OCI-LY1 (cell line): ENCODE data around the gene PIAS2.

Experiments used
- H2AFZ ChIP-seq: fragments of 200-600 bp; sonication (generic), shearing (Covaris generic); 2 replicates; pipeline ENCODE4 v1.6.0; 2014; ENCODE audit warnings: antibody characterized with exemption, mild to moderate bottlenecking, low read length
- H3F3A ChIP-seq: fragments of 200-600 bp; sonication (generic), shearing (Covaris generic); 2 replicates; pipeline ENCODE4 v1.6.0; 2014; ENCODE audit warnings: mild to moderate bottlenecking, antibody characterized with exemption, low read length, moderate library complexity; ENCODE audit not compliant: insufficient read depth
- H3K27ac ChIP-seq: fragments of 200-600 bp; sonication (generic); 2 replicates; pipeline ENCODE4 v1.5.1; 2014; ENCODE audit warnings: low read length, mixed run types, mild to moderate bottlenecking, low read depth; ENCODE audit not compliant: poor library complexity, severe bottlenecking
- H3K27me3 ChIP-seq: fragments of 200-600 bp; sonication (generic); 2 replicates; pipeline ENCODE4 v1.6.0; 2014; ENCODE audit warnings: antibody characterized with exemption, mild to moderate bottlenecking, low read length, moderate library complexity; ENCODE audit not compliant: insufficient read depth
- H3K36me3 ChIP-seq: fragments of 200-600 bp; sonication (generic); 2 replicates; pipeline ENCODE4 v1.6.1; 2014; ENCODE audit warnings: mild to moderate bottlenecking, antibody characterized with exemption, low read length, moderate library complexity, mixed read lengths; ENCODE audit not compliant: insufficient read depth
- H3K4me1 ChIP-seq: fragments of 200-600 bp; sonication (generic); 2 replicates; pipeline ENCODE4 v1.5.1; 2014; ENCODE audit warnings: mild to moderate bottlenecking, low read length, moderate library complexity; ENCODE audit not compliant: insufficient read depth, severe bottlenecking
- H3K4me2 ChIP-seq: fragments of 200-600 bp; sonication (generic), shearing (Covaris generic); 2 replicates; pipeline ENCODE4 v1.6.1; 2014; ENCODE audit warnings: low read length
- H3K4me3 ChIP-seq: fragments of 200-600 bp; sonication (generic); 2 replicates; pipeline ENCODE4 v1.5.1; 2014; ENCODE audit warnings: low read length, low read depth, mild to moderate bottlenecking, mixed read lengths; ENCODE audit not compliant: poor library complexity, severe bottlenecking
- H3K79me2 ChIP-seq: fragments of 200-600 bp; shearing (Covaris generic); 2 replicates; pipeline ENCODE4 v1.6.1; 2016; ENCODE audit warnings: mixed run types, low read length, mixed read lengths; ENCODE audit not compliant: insufficient read depth
- H3K9ac ChIP-seq: fragments of 200-600 bp; sonication (generic), shearing (Covaris generic); 2 replicates; pipeline ENCODE4 v1.6.1; 2014; ENCODE audit warnings: mild to moderate bottlenecking, low read length, mixed read lengths
- H3K9me2 ChIP-seq: fragments of 200-600 bp; sonication (generic), shearing (Covaris generic); 2 replicates; pipeline ENCODE4 v1.6.1; 2014; ENCODE audit warnings: low read depth, mild to moderate bottlenecking, low read length, mixed read lengths
- H3K9me3 ChIP-seq: fragments of 200-600 bp; shearing (Covaris generic); 2 replicates; pipeline ENCODE4 v1.6.1; 2014; ENCODE audit warnings: low read length, mixed read lengths
- H4K20me1 ChIP-seq: fragments of 200-600 bp; sonication (generic), shearing (Covaris generic); 2 replicates; pipeline ENCODE4 v1.6.0; 2016; ENCODE audit warnings: mild to moderate bottlenecking, low read length; ENCODE audit not compliant: insufficient read depth
- EZH2 ChIP-seq: fragments of 200-600 bp; sonication (generic), shearing (Covaris generic); IDR thresholded peaks from 2 replicates; pipeline ENCODE4 v1.8.0; 2017; ENCODE audit warnings: borderline replicate concordance, mixed run types, mild to moderate bottlenecking, antibody characterized with exemption, low read length, moderate library complexity, mixed read lengths
- TF ChIP-seq, protein P1 (sequence below): fragments of 200-600 bp; sonication (generic), shearing (Covaris generic); IDR thresholded peaks from 2 replicates; pipeline ENCODE4 v1.5.1; 2017; ENCODE audit warnings: mild to moderate bottlenecking, antibody characterized with exemption, low read length, moderate library complexity, mixed read lengths

PIAS2 gene

GRCh38 chr18:46917803-46918600 lies 695 bp upstream of the PIAS2 start:
- Histone ChIP-seq H3K4me1 (peaks cover 31% of the 10 kb centered on the region), H2AFZ (no peak overlapping the region), H3K27ac (peak overlapping the region; percentile 77), H3F3A (no peaks in the 10 kb centered on the region), H3K9me3 (no peaks in the 10 kb centered on the region), H3K36me3 (no peaks in the 10 kb centered on the region; the same call in 1 of the 2 replicates), H3K9ac (peak overlapping the region; percentile 97), H3K9me2 (no peaks in the 10 kb centered on the region), H3K4me3 (peak overlapping the region; percentile 88), H3K4me2 (peak overlapping the region; percentile 89), H4K20me1 (no peaks in the 10 kb centered on the region), H3K27me3 (no peaks in the 10 kb centered on the region), H3K79me2 (peaks cover 38% of the 10 kb centered on the region)
- TF ChIP-seq EZH2, result no peak
- TF ChIP-seq, protein P1, sequence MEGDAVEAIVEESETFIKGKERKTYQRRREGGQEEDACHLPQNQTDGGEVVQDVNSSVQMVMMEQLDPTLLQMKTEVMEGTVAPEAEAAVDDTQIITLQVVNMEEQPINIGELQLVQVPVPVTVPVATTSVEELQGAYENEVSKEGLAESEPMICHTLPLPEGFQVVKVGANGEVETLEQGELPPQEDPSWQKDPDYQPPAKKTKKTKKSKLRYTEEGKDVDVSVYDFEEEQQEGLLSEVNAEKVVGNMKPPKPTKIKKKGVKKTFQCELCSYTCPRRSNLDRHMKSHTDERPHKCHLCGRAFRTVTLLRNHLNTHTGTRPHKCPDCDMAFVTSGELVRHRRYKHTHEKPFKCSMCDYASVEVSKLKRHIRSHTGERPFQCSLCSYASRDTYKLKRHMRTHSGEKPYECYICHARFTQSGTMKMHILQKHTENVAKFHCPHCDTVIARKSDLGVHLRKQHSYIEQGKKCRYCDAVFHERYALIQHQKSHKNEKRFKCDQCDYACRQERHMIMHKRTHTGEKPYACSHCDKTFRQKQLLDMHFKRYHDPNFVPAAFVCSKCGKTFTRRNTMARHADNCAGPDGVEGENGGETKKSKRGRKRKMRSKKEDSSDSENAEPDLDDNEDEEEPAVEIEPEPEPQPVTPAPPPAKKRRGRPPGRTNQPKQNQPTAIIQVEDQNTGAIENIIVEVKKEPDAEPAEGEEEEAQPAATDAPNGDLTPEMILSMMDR, result no peak

GRCh38 chr18:46916551-46917107 lies 678 bp downstream of the PIAS2 start:
- peak overlapping the region; percentile 97 for H3K9ac ChIP-seq
- H3F3A ChIP-seq, result no peaks in the 10 kb centered on the region
- H2AFZ ChIP-seq, result no peak overlapping the region
- peaks cover 52% of the 10 kb centered on the region for H3K79me2 ChIP-seq
- peaks cover 31% of the 10 kb centered on the region for H3K4me1 ChIP-seq
- H4K20me1 ChIP-seq, result no peaks in the 10 kb centered on the region
- TF ChIP-seq, protein P1, result no peak
- H3K27me3 ChIP-seq, result no peaks in the 10 kb centered on the region
- H3K4me3 ChIP-seq, result peak overlapping the region; percentile 88
- no peaks in the 10 kb centered on the region; the same call in 1 of the 2 replicates for H3K36me3 ChIP-seq
- no peaks in the 10 kb centered on the region for H3K9me2 ChIP-seq
- H3K4me2 ChIP-seq, result peak overlapping the region; percentile 88
- peak overlapping the region; percentile 56 for H3K27ac ChIP-seq
- no peaks in the 10 kb centered on the region for H3K9me3 ChIP-seq

DNA sequence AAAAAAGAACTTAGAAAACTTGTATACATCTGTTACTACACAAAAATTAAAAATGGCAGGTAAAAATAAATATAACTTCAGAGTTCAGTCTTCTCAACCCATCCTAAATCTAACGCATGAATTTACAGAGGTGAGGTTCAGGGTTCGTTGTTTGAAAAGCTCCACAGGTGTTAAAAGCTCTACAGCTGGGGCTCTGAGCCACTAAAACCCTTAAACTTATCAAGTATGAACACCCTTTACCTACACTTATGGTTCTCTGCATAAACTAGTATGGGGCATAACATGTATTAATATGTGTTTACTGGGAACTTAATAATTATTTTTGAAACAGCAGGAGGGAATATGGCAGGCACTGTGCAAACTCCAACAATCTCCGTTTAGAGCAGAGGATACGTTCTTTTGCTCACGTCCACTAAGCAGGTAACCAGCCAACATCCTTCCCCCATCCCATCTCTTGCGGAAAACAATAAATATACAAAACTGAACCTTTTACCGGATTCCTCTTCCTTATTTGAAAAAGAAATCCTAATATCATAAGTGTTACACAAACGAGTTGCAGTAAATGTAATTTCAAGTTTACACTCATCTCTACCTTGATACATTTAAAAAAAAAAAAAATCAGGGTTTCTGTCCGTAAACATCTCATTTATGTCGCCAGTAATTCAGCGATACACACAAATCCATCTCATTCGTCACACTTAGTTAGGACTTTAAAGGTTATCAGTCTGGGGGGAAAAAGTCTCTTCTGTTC lies 1.3 kb downstream of the PIAS2 start:
- H3K4me1 ChIP-seq, result peaks cover 31% of the 10 kb centered on the region
- no peaks in the 10 kb centered on the region for H3K9me2 ChIP-seq
- H4K20me1 ChIP-seq, result no peaks in the 10 kb centered on the region
- H3K36me3 ChIP-seq, result no peaks in the 10 kb centered on the region
- H3K27me3 ChIP-seq, result no peaks in the 10 kb centered on the region
- H3K9me3 ChIP-seq, result no peaks in the 10 kb centered on the region
- peak overlapping the region; percentile 88 for H3K4me2 ChIP-seq
- TF ChIP-seq, protein P1, result no peak
- no peak overlapping the region for H2AFZ ChIP-seq
- peak overlapping the region; percentile 56 for H3K27ac ChIP-seq
- peaks cover 58% of the 10 kb centered on the region for H3K79me2 ChIP-seq
- H3F3A ChIP-seq, result no peaks in the 10 kb centered on the region
- H3K9ac ChIP-seq, result peak overlapping the region; percentile 97
- peak overlapping the region; percentile 88 for H3K4me3 ChIP-seq
